Stimulated activated CD4-positive, alpha-beta T cell treated with anti-CD3 and anti-CD28 coated beads, Interleukin-2, amount 100 ng/mL, for 4 hours (primary cell): Measurements from ENCODE around the gene ARHGAP42.

ENCODE experiments used
- DNase-seq: peaks from one replicate; pipeline ENCODE4 v3.0.0-alpha.2; 2020; ENCODE audit warnings: low read depth

Gene ARHGAP42

DNA sequence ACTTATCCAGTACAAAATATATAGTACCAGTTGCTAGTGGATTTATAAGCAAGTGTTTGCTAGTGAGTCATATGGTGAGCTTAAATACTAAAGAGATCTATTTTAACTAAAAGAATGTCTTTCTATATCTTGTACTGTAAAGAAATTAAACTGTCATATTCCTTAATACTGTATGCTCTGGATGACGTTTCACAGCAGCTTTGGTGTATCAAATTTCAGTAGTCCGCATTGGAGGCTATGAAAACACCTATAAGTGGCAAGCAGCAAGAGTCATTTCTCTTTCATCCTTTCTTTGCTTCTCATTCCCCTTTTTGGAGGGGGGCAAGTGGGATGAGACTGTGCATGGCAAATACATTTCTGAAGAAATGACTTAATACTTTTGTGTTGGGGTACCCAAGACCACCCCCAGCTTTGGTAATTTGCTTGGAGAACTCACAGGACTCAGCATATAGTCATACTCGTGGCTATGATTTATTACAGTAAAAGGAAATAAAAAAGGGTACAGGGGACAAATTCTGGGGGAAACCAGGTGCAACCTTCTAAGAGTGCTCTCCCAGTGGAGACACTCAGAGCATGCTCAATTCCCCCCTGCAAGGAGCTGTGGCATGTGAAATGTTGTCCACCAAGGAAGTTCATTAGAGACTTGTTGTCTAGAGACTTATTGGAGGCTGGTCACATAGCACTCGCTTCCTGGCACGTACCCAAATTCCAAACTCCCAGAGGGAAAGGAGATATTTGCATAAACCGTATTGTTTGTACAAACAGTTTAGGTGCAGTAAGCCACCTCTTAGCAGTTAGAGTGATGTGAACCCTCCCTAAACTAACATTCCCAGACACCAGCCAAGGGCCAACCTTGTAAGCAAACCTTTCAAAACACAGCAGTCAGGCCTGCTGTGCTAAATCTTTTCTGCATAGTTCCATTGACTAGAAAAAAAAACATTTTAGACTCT lies 231.7 kb downstream of the ARHGAP42 start:
- no peak for DNase-seq

- DNase-seq = no peak
Observed at GRCh38 chr11:100920593-100920992, 233.5 kb downstream of the ARHGAP42 start.

DNA sequence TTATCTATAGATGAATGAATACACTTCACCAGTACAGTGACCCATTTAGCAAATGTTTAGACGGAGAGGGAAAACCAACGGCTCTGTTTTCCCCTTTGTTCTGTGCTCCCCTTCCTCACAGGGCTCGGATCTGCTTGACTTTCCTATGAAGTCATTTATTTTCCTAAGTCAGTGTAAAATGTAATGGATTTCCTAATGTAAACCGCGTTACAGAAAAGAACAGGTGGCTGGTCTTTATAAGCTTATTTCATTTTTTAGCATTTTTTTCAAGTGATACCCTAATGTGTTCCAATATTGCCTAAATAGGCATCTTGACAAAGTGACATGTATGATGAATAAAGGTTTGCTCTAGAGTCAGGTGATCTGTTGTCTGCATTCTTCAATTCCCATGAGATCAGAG lies 235.0 kb downstream of the ARHGAP42 start:
- DNase-seq = no peak

DNA sequence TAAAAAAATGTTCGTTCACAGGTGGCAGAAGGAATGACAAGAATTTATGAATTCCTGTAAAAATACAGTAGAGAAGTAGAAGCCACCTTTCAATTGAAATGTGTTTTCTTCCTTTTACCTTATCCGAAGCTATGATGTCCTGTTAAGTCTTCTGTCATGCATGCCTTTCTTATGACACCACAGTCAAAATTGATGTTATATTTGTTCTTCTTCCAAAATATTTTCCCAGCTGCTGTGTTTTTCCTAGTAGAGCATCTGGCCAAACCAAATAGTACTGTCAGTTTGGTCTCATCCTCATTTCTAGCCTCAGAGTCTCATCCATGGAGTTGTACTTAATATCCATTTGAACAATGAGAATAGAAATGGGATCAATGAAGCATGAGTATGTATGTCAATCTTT lies 236.5 kb downstream of the ARHGAP42 start:
- no peak for DNase-seq

- DNase-seq = no peak
Observed at GRCh38 chr11:100925935-100926334, 238.8 kb downstream of the ARHGAP42 start.

- no peak for DNase-seq
Observed at GRCh38 chr11:100927579-100927978, 240.5 kb downstream of the ARHGAP42 start.

- DNase-seq = no peak
Observed at GRCh38 chr11:100928426-100928825, 241.3 kb downstream of the ARHGAP42 start.

DNA sequence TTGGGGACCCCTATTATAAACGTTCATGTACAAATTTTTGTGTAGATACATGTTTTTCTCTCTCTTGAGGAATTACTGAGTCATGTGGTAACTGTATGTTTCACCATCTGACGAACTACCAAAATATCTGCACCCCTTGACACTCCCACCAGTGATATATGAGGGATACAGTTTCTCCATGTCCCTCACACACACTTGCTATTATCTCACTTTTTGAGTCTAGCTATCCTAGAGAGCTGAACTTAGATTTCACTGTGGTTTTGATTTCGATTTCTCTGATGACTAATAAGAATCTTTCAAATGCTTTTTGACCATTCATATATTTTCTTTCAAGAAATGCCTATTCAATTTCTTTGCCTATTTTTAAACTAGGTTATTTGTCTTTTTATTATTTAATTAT lies 242.3 kb downstream of the ARHGAP42 start:
- no peak for DNase-seq

DNA sequence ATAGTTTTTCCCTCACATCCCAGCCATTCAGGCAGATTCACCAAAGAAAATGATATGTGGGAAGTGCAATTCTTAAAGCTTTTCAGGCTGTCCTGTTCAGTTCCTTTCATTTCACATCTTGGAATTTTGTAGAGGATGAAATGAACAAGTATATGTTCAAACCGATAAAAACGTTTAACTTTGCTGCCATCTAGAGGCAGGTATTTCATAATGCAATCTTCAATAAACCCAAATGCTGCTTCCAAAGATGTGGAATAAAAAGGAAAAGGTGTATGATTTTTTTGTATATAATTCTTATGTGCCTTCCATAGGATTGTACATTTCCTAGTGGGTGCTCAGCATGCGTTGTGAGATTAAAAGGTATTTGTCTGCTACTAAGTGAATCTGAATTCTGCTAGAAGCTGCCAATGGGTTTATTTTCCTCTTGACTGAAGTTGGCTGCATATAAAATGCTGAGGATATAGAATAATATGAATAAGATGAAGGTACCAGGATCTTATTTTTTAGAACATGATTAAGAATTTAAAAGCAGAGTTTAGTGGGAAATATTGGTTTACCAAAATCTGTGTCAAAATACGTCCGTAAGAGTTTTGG lies 243.2 kb downstream of the ARHGAP42 start:
- no peak for DNase-seq

GRCh38 chr11:100932474-100933100 lies 245.5 kb downstream of the ARHGAP42 start:
- DNase-seq = no peak

GRCh38 chr11:100936781-100937180 lies 249.7 kb downstream of the ARHGAP42 start:
- DNase-seq = no peak

GRCh38 chr11:100939571-100939970 lies 252.5 kb downstream of the ARHGAP42 start:
- DNase-seq = no peak

GRCh38 chr11:100940111-100940510 lies 253.0 kb downstream of the ARHGAP42 start:
- DNase-seq = no peak

GRCh38 chr11:100941033-100941432 lies 253.9 kb downstream of the ARHGAP42 start:
- no peak for DNase-seq

- DNase-seq = no peak
Observed at GRCh38 chr11:100942016-100942415, 254.9 kb downstream of the ARHGAP42 start.

DNA sequence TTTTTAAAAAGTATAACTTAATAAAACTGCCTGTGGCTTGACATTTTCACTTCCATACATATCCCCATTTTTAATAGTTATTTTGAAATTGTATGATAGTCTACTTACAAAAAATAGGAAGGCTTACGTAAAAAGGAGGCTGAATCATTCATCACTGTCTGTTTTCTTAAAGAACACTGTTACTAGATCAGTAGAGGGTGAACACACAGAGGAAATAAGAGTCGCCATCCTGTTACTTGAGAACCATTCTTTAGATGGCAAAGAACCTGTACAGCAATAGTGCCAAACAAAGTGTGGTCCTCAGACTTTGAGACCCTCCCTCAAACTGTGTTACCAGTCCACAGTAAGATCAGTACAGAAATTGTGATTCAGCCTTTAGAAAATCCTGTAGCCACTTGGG lies 261.8 kb downstream of the ARHGAP42 start:
- DNase-seq = no peak

DNA sequence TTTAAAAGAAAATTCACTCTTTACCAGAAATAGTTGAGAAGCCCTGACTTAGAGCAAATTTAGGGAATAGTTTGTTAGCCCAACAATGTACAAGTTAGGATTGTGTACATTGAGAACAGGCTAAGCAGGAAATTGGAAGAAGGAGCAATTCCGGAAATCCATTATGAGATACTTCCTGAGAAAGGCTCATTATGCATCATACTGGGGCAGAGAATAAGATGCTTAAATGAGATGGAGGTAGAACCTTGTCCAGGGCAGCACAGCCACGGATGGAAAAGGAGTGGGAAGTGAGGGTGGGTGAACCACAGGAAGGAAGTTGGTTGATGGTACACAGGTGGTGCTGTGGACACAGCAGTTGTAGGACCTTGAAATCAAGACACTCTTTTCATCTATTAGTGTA lies 262.4 kb downstream of the ARHGAP42 start:
- no peak for DNase-seq

- no peak for DNase-seq
Observed at GRCh38 chr11:100955318-100955717, 268.2 kb downstream of the ARHGAP42 start.

DNA sequence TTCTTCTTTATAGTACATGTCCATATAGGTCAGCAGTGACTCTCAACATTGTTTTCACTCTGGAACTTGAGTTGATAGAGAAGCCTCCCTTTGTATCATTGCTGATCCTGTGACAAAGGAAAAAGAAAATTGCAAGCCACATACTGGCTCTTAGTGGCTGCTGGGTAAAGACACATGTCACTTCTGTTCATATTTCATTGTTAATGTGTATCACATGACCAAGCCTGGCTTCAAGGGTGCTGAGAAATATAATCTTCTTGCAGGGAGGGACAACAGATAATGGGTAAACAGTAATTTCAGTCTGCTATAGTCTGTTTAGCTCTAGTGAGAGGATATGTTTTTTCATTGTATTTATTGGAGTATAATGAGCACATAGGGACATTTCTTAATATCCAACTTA lies 269.3 kb downstream of the ARHGAP42 start:
- DNase-seq = no peak

- no peak for DNase-seq
Observed at GRCh38 chr11:100957499-100957898, 270.4 kb downstream of the ARHGAP42 start.

DNA sequence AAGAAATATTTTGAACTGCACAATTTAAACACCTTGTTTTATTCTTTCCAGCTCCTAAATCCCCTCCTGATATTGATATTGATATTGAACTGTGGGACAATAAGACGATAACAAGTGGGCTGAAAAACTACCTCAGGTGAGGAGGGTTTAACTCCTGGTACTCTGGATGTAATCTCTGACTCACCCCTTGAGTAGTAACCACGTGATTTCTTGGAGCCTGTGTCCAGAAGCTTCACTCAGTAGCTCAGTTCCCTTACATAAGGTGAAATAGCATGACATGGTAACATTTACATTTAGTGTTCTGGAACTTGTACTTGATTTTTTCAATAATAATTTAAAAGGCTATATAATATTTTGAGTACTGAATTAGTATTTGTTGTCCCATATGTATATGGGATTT lies 274.5 kb downstream of the ARHGAP42 start:
- DNase-seq = no peak

GRCh38 chr11:100963375-100963774 lies 276.3 kb downstream of the ARHGAP42 start:
- no peak for DNase-seq

GRCh38 chr11:100964435-100964834 lies 277.3 kb downstream of the ARHGAP42 start:
- DNase-seq = no peak
